Glomerular visceral epithelial cell (primary cell): Measurements from ENCODE around the gene TSHZ2.
A peak's percentile ranks its signal among the peaks of the same experiment; 100 is the strongest.
"Not testable (repeated sequence)": the region's sequence is repeated elsewhere in the genome, so short reads cannot be mapped to it uniquely, and the experiment has no call there.

Source experiments
- DNase-seq: peaks from one replicate; pipeline ENCODE4 v3.0.0-alpha.2; 2016; ENCODE audit errors: extremely low spot score

The TSHZ2 gene

DNA sequence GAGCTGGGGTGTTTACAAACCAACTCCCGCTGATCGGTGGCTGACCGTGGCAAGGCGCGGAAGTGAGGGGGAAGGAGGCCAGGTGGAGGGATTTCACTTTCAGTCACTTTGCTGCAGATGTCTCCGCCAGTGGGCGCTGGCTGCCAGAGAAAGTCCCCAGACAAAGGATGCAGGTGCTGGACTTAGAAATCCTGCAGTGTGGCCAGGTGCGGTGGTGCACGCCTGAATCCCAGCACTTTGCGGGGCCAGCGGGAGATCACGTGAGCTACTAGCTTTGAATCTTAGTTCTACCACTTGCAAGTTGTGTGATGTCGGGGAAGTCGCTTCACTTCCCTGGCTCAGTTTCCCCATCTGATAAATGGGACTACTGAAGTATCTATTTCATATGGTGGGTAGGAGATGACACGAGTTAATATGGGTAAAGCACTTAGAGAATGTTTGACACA is 441.1 kb downstream of the TSHZ2 start:
- peak; percentile 13 for DNase-seq

GRCh38 chr20:53413845-53414244 is 441.7 kb downstream of the TSHZ2 start:
- not testable (repeated sequence) for DNase-seq

DNA sequence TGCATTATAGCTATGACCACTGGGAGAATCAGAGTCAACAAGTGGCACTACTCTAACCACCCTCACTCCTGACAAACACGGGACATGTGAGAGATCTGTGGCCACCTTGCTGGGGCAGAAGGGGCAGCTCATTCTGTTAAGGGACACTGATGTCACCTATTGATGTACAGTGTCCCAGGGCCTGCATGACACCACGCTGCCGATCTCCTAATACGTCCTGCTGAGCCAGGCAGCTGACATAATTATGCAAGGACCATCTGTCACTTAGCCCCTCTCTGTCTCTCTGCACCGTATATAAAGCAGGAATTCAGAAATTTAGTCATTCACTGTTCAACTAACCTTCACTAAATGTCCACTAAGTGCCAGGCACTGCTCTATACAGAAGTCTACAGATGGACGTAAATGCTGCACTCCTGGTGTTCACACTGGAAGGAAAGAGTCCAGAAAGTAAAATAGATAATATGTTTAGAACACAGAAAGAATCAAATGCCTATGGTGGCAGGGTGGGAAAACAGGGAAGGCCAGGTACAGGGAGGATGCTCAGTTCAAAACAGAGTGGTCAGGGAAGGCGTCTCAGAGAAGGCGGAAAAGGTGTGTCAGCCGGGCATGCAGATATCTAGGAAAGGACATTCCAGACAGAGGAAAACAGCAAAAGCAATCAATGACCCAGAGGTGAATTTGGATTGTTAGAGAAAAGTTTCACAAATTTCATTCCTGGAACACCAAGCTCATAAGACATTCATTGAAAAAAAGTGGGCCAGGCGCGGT is 447.7 kb downstream of the TSHZ2 start:
- no peak for DNase-seq

GRCh38 chr20:53421343-53421742 is 449.2 kb downstream of the TSHZ2 start:
- no peak for DNase-seq

DNA sequence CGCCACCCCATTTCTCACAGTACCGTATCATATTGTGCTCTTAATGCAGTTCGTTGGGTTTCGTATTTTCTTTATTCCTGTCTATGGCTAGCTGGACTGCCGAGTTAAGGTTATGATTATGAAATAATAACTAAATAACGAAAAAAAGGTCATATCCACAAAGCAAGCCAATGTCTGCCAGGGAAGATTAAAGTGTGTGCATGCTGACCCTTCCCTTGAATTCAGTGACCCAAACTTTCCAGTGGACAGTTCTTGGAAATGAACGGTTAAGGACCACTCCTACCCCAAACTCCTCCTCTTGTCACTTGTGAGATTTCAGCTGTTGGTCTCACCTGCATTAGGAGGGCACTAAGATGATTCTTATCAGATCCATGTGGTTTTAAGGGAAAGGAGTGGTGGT is 449.9 kb downstream of the TSHZ2 start:
- no peak for DNase-seq

DNA sequence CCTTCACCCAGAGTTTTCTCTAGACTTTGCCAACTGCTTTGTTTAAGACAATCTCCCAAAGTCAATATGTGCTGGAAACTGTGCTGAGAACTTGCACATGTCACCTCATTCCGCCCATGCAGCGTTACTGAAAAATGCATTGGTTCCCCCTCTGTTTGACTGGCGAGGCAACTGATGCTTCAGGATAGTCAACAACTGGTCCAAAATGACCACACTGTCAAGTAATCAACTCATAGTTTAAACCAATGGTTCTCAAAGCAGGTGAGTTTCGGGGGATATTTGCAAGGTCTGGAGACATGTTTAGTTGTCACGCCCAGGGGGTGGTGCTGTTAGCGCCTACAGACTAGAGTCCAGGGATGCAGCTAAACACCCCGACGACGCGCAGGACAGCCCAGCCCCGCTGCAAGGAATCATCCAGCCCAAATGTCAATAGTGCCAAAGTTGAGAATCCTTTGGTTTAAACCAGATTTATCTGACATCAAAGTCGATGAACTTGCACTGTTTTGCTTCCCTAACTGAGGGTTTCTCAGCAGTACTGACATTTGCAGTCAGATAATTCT is 451.5 kb downstream of the TSHZ2 start:
- no peak for DNase-seq

- DNase-seq: no peak
These were observed 453.3 kb downstream of the TSHZ2 start for GRCh38 chr20:53425481-53425880.

DNA sequence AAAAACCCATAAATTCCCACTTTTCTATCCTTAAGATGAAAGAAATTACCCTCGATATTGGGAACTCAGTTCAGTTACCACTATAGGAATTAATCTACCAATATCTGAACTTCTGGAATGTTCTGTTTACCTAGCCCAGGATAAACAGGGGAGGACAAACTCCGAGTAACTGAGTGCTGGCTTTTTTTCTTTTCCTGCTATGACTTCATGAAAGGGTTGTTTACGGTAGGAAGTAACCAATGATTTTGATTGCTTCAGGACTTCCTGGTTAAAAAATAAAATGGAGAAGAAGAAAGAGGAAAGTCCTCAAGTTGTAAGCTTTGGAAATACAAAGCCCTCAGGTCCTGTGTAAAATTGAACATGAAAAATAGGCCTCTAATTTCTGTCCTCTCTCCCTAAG is 453.8 kb downstream of the TSHZ2 start:
- no peak for DNase-seq

DNA sequence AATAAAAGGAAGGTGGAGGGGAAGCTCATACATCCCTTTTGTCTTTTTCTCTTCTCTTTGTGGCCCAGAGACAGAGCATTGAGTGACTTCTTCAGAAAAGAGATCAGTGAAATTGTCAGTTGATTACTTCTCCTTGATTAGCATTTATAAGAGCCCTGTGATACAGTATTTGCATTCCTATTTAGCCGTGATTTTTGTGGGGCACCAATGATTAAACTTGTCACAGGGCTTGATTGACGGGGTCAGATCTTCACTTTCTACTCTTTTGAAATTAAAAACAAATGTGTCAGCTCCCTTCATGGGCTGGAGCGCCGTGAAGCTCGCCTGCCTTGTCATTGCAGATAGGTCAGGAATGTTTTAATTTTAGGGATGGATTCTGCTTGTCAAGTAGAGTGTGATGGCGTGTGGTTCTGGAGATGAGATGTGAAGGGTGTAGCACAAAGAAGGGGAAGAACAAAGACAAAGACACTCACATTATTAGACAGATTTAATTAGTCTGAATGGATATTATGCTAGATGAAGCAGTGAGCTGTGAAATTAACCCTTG is 454.7 kb downstream of the TSHZ2 start:
- DNase-seq: no peak

DNA sequence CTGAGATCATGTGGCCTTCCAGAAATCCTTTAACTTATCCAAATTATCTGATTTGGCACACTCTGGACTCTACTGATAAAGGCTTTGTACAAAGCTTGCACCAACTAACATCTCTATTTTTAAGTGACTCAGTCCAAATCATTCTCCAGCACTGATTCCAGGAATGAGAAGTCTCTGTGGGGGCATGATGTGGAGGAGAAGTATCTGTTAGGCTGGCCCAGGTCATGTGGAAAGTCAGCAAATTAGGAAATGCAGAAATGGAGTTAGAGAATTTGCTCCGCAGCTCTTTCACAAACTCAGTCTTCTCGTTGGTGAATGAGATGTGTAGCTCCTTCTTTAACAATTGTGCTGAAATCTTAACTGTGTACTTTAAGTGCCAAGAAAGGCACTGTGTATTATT is 455.8 kb downstream of the TSHZ2 start:
- DNase-seq: no peak

DNA sequence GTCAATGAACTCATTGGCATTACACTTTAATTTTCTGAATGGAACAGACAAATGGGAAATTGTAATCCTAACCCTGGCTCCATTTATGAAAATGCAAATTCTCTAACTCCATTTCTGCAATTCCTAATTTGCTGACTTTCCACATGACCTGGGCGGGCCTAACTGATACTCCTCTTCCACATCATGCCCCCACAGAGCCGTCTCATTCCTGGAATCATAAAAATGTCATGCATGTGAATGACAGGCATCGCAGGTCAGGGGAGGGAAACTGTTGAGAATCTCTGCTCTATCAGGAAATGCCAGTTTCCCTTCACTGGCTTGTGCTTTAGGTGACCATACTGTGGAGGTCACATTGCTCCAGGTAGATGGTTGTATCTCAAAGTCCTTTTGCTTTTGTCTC is 456.4 kb downstream of the TSHZ2 start:
- no peak for DNase-seq

GRCh38 chr20:53428996-53429395 is 456.8 kb downstream of the TSHZ2 start:
- DNase-seq: no peak

GRCh38 chr20:53434662-53435061 is 462.5 kb downstream of the TSHZ2 start:
- no peak for DNase-seq

- not testable (repeated sequence) for DNase-seq
These were observed 464.8 kb downstream of the TSHZ2 start for GRCh38 chr20:53436927-53437326.

DNA sequence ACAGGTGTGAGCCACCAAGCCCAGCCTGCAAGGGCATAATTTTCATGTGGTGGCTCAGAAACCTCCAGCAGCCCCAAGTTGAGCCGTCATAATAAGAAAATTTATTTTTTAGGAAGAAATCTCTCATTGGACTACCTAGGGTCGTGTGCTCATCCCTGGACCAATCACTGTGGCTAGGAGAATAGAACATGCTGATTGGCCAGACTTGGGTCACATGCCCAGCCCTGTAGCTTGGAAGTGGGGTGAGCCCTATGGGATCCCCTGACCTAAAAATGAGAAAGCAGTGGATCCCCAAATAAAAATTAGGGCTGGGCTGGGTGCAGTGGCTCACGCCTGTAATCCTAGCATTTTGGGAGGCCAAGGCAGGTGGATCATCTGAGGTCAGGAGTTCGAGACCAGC is 466.2 kb downstream of the TSHZ2 start:
- no peak for DNase-seq

GRCh38 chr20:53439046-53439445 is 466.9 kb downstream of the TSHZ2 start:
- no peak for DNase-seq

DNA sequence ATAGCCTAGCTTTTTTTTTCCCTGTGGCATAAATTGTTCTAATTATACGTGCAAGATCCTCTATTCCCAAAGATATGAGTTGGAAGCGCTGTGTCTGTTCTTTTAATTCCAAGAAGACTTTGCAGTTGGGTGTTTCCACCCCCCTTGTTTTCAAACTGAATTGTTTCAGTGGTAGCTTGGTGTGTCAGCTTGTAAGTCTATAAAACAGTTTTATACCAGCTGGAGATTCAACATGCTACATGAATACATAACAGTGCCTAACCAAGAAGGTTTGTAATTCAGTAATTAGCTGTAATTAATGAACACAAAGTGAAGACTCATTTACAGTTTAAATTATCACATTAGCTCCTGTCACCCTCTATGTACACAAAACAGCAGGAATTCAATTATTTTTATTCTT is 467.5 kb downstream of the TSHZ2 start:
- DNase-seq: no peak

- DNase-seq: no peak
These were observed 472.4 kb downstream of the TSHZ2 start for GRCh38 chr20:53444401-53445149.

GRCh38 chr20:53445321-53445731 is 473.2 kb downstream of the TSHZ2 start:
- no peak for DNase-seq

- no peak for DNase-seq
These were observed 473.8 kb downstream of the TSHZ2 start for GRCh38 chr20:53445932-53446331.

DNA sequence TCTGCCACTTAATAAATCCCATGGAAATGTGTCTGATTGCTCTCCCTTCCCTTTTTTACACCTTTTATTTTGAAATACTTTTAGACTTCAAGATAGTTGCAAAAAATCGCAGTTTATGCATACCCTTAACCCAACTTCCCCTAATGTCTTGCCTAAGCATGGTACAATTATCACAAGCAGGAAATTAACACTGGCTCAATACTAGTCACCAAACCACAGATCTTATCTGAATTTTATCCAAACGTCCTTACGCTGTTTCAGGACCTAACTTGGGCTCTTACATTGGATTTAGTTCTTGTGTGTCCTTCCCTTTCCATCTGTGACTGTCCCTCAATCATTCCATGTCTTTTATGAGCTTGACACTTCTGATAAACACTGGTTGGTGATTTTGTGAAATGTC is 475.2 kb downstream of the TSHZ2 start:
- DNase-seq: no peak

DNA sequence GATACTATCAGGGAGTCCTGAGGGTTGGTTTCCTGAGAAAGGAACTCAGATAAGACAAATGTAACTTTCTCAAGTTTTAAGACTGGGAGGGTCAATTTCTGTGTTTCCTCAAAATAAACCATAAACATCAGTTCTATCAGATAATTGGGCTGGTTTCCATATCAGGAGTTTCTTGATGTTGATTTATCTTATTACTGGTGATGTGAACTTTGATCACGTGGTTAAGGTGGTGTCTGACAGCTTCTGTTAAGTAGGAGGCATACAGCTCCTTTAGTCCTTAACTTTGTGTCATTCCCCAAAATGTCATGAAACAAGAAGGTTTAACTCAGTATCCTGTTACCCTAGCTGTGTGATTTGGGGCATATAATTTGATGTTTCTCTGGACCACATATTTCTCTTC is 476.3 kb downstream of the TSHZ2 start:
- no peak for DNase-seq

GRCh38 chr20:53448875-53449274 is 476.7 kb downstream of the TSHZ2 start:
- DNase-seq: no peak
